NCI-H146 treated with DMSO at 0.1 percent for 48 hours (cell line): ENCODE results near the gene HSF4.

Experiments used
- DNase-seq: peaks from one replicate; lab custom pipeline; 2025; ENCODE audit not compliant: unreplicated experiment; lab: John Stamatoyannopoulos, UW

The HSF4 gene

DNA sequence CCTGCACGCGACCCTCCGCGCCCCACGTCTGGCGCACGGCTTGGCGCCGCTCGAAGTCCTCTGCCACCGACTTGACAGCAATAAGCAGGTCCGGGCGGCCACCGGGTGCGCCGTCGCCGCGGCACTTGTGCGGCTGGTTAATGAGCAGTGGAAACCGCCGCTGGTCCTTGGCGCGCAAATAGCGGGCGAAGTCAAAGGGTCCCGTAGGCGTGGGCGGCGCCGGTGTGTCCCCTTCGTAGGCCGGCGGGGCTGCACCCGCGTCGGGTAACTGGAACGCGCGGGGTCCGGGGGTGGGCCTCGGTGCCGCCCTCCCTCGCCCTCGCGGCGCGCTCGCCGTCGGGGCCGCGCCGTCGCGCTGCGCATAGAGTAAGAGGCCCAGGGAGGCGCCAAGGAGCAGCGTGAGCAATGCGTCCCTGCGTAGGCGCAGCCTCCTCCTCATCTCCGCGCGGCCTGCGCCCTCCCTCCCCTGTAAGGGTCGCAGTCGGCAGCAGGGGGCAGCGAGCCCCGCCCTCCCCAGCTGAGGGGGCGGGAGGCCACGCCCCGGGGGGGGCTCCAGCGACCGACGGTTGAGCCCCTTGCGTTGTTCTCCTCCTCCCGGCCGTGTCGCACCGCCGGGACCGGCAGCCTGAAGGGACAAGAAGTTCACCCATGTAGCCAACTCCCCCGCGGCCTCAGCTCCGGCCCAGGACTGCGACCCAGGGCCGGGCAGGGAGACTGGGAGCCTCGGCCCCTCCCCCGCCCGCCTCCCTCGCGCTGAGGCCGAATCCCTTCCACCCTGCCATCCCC, 14.3 kb upstream of the HSF4 start:
- DNase-seq = no peak

GRCh38 chr16:67150833-67151396, 13.6 kb upstream of the HSF4 start, which contains the start of gene B3GNT9:
Gene B3GNT9, minus strand, starts transcription at chr16:67150998. Its CDS starts 513 bp downstream, at chr16:67150485.
- no peak for DNase-seq

GRCh38 chr16:67151431-67152097, 13.0 kb upstream of the HSF4 start:
- DNase-seq = no peak

DNA sequence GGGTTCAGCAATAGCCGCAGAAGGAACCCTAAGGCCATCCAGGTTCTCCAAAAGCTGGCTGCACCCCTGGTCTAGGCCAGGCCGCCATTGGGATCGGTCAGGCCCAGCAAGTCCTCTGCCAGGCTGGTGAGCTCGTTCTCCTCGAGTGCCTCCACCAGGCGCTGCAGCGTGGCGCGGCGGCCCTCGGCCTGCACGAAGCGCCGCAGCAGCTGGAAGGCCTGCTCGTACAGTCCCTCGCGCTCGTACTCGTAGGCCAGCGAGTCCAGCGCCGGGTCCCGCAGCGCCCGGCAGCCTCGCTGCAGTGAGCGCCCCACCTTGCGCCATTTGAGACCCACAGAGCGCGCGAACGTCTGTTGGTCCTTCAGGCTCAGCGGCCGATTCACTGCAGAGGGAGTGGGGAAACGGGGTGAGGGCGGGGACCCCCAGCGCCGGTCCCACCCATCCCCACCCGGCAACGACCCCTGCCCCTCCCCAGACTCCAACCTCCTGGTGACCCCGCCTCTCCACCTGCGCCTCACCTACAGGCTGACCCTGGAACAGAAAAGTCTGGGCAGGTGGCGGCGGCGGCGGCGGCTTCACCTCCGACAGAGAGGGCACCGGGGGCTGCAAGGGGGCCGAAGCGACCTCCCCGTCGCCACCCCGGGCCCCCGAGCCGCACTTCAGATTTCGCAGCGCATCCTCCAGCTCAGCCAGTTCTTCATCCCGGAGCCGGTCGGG, 9.8 kb upstream of the HSF4 start:
- no peak for DNase-seq

- DNase-seq = peak; percentile 26
Observed at GRCh38 chr16:67155295-67156142, 9.0 kb upstream of the HSF4 start.

- no peak for DNase-seq
Observed at GRCh38 chr16:67156143-67156844, 8.3 kb upstream of the HSF4 start.

GRCh38 chr16:67157106-67157748, 7.3 kb upstream of the HSF4 start:
- no peak for DNase-seq

GRCh38 chr16:67157892-67158635, 6.5 kb upstream of the HSF4 start:
- no peak for DNase-seq

- DNase-seq = no peak
Observed at GRCh38 chr16:67158637-67159600, 5.6 kb upstream of the HSF4 start.

DNA sequence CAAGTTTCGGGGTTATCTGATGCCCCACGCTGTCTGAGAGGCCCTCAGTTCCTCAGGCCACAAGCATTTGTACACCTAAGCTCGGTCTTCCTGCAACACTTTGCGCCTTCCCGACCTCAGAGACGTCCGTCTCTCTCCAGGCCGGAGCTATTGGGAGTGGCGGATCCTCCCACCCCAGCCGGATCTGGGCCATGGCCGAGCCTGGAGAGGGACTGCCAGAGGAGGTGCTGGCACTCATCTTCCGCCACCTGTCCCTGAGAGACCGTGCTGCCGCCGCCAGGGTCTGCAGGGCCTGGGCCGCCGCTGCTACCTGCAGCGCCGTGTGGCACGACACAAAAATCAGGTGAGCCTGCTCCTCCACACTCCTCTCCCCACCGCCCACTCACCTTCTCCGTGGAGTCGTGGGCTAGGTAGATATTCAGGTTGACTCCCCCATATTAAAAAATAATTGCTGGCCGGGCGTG, 2.9 kb upstream of the HSF4 start:
- DNase-seq = no peak

DNA sequence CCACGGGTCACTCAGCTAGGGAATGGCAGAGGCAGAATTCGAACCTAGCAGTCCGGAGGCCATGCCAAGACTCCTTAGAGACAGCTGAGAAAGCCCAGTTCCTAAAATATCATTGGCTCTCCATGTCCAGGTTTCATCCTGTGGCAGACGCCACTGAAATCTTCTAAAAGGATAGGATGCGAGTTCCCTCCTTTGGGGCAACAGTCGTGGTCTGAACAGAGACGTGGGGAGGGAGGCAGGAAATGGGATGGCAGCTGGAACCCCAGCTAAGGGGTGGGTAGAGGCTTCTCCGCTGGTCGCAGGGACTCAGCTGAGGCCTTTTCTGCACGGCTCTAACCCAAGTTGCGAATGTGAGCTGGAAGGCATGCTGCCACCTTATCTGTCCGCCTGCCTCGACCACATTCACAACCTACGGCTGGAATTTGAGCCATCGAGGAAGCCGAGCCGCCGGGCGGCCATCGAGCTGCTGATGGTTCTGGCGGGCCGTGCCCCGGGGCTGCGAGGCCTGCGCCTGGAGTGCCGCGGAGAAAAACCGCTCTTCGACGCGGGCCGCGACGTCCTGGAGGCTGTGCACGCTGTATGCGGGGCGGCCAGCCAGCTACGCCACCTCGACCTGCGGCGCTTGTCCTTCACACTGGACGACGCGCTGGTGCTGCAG, 1.9 kb upstream of the HSF4 start:
- DNase-seq = no peak

DNA sequence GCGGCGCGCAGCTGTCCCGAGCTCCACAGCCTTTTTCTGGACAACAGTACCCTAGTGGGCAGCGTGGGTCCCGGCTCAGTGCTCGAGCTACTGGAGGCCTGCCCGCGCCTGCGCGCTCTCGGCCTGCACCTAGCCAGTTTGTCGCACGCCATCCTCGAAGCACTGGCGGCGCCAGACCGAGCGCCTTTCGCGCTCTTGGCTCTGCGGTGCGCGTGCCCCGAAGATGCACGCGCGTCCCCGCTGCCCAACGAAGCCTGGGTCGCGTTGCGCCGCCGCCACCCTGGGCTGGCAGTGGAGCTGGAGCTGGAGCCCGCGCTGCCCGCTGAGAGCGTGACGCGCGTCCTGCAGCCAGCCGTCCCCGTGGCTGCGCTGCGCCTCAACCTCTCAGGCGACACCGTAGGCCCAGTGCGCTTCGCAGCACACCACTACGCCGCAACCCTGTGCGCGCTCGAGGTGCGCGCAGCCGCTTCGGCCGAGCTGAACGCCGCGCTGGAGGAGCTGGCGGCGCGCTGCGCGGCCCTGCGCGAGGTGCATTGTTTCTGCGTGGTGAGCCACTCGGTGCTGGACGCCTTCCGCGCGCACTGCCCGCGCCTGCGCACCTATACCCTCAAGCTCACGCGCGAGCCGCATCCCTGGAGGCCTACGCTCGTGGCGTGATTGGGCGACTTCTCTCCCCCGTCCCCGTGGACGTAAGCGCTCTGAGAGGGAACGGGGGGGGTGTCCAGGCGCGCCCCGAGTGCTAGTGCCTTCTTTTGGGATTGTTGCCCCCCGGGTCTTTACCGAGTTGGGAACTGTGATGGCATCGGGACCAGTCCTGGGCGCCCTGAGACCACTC, 1.2 kb upstream of the HSF4 start:
- peak; percentile 42 for DNase-seq

DNA sequence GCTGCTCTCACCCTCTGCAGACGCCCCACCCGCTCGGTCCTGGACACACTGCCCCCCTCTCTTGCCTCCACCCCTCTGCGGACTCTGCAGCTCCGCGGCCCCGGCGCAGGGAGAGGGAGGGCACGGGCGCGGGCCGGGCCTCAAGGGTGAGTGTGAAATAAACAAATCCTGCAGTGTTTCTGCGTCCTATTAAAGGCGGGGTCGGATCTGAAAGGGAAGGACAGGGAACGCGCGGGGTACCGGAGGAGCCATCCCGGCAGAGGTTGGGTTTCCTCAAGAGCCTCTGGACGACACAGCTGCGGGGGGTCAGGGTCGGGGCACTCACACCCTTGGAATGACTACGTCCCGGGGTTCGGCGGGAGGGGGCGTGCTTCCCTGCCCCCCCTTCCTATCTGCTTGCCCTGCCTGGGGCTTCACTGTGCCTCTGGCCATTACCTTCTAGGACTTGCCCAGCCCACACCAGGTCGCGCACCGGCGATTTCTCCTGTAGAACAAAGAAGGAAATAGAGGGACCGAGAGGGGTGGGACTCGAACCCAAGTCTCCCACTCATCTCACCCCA, 466 bp upstream of the HSF4 start:
- DNase-seq = no peak

DNA sequence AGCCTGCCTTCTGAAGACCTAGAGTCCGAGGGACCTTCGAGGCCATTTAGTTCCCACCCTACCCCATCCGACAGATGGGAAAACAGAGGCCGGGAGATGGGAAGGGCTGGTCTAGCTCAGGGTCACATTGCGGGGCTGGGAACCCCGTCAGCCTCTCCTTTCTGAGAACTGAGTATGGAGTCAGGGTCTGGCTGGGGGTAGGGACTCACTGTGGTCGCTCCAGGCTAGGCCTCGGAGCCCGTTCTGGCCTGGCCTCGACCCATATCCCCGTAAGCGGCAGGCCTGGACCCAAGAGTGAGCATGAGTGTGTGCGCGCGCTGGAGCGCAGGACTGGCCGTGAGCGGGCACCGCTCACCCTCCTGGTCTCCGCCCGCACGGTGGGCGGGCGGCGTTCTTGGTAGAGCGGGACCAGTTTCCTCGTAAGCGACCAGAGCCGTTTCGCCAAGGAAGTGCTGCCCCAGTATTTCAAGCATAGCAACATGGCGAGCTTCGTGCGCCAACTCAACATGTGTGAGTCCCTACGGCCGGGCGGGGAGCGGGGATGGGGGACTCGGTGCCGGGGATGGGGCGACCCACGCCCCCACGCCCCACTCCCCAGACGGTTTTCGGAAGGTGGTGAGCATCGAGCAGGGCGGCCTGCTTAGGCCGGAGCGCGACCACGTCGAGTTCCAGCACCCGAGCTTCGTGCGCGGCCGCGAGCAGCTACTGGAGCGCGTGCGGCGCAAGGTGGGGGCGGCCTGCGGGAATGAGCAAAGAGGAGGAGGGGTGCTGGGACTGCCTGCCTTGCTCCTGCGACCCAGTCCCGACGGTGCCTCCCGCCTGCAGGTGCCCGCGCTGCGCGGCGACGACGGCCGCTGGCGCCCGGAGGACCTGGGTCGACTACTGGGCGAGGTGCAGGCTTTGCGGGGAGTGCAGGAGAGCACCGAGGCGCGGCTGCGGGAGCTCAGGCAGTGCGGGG, 855 bp downstream of the HSF4 start:
- DNase-seq = no peak

DNA sequence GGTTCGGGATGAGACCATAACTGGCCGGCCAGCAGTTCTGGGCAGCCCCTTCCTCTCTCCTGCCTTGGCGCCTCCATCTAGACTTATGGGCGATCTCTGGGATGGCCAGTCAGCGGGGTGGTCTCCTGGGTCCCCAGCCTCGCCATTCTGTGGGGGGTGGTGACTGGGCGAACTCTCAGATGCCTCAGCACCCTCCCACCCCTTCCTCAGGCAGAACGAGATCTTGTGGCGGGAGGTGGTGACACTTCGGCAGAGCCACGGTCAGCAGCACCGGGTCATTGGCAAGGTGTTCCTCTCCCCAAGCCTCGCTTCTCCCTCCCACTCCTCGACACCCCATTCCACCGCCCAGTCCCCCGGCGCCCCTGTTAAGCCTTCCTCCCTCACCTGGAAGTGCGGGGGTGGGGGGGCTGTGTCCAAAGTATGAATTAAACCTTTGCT, 1.6 kb downstream of the HSF4 start:
- no peak for DNase-seq
